Activated T-cell treated with anti-CD3 and anti-CD28 coated beads, Interleukin-2, amount 50 U/mL, for 1 hour (primary cell): ENCODE measurements around the gene XKR8.

ENCODE experiments used
- DNase-seq: peaks from one replicate; pipeline ENCODE4 v3.0.0-alpha.2; 2020

Gene XKR8, protein sequence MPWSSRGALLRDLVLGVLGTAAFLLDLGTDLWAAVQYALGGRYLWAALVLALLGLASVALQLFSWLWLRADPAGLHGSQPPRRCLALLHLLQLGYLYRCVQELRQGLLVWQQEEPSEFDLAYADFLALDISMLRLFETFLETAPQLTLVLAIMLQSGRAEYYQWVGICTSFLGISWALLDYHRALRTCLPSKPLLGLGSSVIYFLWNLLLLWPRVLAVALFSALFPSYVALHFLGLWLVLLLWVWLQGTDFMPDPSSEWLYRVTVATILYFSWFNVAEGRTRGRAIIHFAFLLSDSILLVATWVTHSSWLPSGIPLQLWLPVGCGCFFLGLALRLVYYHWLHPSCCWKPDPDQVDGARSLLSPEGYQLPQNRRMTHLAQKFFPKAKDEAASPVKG

DNA sequence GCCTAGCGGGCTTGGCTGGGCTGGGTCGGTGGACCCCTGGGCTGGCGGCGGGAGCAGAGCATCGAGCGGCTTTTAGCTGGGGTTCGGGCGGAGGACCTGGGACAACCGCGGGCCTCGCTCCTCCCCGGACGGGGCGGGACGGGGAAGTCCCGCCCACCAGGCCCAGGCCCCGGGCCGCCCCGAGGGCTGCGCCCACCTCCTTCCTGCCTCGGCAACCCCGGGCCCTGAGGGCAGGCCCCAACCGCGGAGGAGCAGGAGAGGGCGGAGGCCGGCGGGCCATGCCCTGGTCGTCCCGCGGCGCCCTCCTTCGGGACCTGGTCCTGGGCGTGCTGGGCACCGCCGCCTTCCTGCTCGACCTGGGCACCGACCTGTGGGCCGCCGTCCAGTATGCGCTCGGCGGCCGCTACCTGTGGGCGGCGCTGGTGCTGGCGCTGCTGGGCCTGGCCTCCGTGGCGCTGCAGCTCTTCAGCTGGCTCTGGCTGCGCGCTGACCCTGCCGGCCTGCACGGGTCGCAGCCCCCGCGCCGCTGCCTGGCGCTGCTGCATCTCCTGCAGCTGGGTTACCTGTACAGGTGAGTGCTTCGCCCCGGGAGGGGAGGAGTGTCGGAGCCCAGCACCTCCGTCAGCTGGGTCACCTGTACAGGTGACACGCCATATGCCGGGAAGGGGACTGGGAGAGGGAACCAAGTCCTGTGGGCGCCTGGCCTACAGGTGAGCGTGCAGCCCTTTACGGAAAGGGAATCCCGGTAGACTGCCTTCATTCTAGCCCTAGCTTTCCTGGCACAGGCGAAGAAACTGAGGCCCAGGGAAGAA lies at the start of gene XKR8:
TSS of gene XKR8 (plus strand) at position 182 of the 812 bp plus-strand sequence. CDS start at position 279, 97 bp downstream.
- peak; percentile 89 for DNase-seq

DNA sequence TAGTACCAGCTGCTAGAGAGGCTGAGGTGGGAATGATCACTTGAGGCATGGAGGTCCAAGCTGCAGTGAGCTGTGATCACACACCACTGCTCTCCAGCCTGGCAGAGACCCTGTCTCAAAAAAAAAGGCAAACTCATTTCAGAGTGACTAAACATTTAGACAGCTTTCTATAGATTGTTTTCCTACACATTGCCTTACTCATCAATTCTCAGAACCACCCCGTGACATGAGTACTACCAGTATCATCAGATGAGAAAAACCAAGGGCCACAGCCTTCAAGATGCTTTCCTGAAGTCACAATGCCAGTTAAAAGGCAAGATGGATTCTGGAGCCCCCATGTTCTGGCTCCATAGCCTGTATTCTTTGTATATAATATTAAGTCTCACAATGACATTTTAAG lies 47.3 kb upstream of the XKR8 start:
- no peak for DNase-seq

DNA sequence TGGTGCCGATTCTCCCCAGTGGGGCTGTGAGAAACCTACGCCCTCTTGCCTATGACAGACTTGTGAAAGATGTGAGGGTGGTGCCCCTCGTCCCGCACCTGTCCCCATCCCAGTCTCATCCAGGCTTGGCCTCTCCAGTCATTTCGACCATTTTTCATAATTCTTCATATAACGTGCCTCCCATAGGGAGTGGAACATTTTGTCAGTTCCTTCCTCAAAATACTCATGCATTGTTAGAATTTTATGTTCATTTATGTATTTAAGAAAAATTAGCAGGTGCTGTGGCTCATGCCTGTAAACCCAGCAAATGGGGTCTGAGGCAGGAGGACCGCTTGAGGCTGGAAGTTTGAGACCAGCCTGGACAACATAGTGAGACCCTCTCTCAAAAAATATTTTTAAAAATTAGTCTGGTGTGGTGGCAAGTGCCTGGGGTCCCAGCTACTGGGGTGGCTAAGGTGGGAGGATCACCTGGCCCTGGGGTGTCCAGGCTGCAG lies 44.6 kb upstream of the XKR8 start:
- no peak for DNase-seq

DNA sequence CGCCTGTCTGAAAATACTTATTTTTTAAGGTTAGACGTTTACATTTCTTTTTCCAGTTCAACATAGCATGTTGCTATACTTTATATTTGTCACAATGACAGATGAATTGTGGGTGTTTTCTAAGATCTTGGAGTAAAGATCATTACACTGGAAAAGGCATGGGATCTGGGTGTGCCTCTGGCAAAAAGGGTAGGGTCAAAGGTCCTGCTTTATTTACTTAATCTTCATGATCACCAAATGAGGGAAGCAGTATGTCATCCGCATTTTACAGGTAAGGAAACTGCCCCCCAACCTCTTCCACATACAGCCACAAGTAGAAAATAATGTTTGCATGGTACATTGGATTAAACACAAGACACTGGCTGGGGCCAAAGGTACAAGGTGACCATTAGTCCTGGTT lies 37.5 kb upstream of the XKR8 start:
- no peak for DNase-seq

DNA sequence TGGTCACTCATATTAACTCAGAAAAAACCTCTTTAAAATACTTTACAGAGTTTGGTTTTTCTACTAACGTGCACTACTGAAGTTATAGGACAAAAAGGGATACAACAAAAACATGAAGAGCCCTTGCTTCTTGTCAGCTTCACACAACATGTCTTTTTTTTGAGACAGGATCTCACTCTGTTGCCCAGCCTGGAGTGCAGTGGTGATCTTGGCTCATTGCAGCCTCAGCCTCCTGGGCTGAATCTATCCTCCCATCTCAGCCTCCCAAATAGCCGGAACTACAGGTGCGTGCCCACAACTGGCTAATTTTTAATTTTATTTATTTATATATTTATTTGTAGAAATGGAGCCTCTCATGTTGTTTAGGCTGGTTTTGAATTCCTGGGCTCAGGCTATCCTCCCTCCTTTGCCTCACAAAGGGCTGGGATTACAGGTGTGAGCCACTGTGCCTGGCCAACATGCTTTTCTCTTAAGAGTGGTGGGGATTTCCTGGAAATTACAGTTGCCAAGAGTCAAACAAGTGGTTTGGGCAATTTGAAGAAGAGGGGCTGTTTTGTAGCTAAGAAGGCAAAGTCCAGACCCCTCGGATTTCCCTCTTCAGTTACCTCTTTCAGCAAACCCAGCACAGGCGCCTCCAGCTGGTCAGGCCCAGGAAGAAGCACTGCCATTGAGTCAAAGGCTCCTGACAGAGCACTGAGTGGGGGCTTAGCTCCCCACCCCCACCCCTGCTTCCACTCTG lies 31.4 kb upstream of the XKR8 start:
- DNase-seq: no peak

DNA sequence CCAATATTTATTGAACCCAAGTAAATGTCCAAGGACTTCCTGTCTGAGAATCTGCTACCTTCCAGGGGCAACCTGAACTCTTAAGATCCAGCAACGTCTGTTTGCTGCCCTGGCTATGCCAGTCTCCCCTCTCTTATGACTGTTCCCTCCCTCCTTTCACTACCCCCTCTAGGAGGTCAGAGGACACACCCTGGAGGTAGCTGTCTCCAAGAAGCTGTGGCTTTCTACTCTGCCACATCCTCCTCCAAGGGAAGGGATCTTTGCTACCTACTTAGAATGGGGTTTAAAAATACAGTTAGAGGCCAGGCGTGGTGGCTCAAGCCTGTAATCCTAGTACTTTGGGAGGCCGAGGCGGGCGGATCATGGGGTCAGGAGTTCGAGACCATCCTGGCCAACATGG lies 28.6 kb upstream of the XKR8 start:
- DNase-seq: no peak

DNA sequence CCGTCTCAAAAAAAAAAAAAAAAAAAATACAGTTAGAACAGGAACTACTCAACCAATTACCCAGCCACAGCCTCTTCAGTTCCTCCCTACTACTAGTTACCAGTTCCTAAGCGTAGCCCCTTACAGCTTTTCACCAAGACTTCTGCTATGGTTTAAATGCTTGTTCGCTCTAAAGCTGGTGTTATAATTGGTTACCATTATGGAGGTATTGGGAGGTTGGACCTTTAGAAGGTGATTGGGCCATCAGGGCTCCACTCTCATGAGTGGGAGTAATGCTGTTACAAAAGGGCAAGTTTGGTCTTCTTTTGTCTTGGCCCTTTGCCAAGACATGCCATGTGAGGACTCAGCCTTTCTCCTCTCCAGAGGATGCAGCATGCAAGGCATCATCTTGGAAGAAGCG lies 28.0 kb upstream of the XKR8 start:
- no peak for DNase-seq

DNA sequence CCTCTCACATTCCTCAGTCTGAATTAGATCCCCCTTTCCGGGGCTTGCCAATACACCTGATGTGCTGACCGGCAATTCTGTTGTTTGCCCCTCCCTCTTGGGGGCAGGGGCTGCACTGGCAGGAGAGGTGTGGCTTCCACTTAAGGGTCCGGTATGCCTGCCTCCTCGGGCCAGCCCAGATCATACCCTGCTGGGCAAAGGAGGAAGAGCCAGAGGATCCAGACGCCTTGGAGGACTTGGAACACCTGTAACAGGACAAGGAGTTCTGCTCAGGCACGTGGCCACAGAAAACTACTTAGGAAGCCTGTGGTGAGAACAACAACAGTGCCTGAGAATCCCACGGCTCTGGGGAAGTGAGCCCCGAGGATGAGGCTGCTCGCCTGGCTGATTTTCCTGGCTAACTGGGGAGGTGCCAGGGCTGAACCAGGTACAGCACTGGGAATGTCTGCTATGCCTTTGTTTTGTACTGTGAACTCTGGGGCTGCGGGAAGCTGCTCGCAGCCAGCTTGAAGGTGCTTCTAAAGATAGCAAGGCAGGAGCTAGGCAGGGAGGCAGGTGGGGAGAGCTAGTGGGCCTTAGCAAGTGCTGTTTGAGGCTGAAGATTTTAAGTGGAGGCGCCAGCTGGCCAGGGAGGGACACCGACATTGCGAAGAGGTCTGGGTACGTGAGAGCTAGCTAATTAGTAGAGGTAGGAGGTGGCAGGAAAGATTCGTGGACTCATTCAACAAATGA lies 24.8 kb upstream of the XKR8 start, which contains the start of gene SMPDL3B:
TSS of gene SMPDL3B (plus strand) at position 183 of the 732 bp plus-strand sequence. CDS start at position 367, 184 bp downstream.
- no peak for DNase-seq

DNA sequence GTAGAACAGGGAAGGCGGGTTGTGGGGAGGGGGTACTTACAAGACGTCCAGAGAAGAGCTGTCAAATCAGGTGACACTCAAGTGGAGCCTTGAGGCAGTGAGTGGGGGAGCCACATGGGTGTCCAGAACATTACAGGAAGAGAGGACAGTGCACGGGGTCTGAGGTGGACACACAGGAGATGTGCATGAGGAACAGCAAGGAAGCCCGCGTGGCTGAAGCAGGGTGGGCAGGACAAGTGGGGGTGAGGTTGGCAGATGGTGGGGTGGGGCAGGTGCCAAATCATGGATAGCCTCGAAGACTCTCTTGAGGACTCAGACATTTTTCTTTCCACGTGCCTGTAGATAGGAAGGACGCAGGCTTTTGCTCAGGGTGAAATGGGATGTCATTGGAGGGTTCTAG lies 24.1 kb upstream of the XKR8 start:
- DNase-seq: no peak

DNA sequence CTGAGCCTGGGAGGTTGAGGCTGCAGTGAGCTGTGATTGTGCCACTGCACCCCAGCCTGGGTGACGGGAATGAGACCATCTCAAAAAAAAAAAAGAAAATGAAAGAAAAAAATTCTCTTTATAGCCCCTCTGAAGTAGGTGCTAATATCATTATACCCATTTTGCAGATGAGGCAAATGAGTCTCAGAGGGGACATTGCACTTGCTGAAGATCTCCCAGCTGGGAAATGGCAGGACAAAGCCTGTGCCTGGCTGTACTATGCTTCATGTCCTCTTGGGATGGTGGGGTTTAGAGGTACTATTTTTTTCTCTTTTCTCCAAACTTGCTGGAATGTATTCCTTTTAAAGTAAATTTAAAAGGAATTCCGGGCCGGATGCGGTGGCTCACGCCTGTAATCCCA lies 23.4 kb upstream of the XKR8 start:
- DNase-seq: no peak

DNA sequence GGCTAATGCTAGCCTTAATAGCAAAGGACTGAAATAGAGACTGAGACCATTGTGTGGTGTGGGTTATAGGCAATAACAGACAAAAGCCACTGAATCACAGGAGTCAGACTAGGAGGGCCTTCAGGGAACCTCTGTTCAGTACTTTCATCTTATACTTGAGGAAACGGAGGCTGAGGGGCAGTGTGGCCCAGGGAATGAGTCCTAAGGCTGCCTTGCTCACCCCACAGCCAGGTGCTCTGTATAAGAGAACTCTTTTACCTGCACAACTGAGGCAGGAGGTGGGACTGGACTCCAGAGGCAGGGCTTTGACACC lies 22.3 kb upstream of the XKR8 start:
- no peak for DNase-seq

DNA sequence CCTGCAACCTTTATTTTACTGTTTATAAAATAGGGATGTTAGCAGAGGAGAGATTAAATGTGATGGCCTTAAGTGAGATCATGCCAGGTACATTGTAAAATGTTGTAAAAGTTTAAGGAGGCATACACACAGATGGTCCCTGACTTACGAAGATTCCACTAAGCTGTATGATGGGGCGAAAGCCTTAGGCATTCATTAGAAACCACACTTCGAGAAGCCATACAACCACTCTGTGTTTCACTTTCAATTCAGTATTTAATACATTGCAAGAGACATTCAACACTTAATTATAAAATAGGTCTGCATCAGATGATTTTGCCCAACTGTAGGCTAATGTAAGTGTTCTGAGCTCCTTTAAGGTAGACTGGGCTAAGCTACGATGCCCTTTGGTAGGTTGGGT lies 21.3 kb upstream of the XKR8 start:
- no peak for DNase-seq

DNA sequence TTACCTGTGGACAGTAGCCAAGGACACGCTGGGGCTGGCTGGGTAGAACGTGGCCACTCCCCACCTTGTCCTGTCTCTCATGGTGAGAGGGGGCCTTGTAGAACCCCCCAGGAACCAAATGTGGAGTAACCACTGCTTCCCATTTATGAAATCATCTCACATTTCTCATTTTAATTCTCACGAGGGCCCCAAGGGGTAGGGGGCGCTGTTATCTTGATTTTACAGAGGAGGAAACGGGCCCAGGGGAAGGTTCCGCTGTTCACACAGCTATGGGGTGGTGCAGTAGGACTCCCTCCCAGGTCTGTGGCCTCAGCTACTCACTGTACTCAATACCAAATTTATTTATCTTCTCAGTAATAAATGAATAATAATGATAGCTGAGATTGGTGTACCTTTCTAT lies 19.5 kb upstream of the XKR8 start:
- DNase-seq: peak; percentile 69

DNA sequence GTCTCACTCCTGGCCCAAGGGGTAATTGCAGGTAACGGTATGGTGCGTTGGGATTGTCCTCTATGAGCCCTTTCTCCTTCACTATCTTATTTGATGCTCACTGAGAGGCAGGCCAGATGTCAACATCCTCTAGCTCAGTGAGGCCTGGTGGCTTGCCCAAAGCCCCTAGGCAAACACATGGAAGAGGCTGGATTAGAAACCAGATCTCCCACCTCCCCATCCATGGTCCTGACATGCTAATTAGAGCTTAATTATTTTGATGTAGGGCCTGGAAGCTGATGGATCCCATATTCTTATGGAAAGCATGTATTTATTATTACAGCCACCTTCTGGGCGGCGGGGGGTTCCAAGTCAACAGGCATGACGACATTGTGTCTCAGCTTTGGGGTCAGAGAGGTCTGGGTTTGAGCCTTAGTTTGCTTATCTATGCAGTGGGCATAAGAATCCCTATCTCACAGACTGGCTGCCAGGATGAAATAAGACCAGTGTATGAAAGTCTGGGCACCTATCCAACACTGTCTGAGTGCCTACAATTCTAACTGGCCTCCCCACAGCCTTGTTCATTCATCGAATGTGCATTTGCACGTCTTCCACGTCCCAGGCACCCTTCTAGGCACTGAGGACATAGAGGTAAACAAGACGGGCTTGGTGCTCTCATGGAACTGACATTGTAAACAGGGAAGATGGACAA lies 18.8 kb upstream of the XKR8 start:
- no peak for DNase-seq

DNA sequence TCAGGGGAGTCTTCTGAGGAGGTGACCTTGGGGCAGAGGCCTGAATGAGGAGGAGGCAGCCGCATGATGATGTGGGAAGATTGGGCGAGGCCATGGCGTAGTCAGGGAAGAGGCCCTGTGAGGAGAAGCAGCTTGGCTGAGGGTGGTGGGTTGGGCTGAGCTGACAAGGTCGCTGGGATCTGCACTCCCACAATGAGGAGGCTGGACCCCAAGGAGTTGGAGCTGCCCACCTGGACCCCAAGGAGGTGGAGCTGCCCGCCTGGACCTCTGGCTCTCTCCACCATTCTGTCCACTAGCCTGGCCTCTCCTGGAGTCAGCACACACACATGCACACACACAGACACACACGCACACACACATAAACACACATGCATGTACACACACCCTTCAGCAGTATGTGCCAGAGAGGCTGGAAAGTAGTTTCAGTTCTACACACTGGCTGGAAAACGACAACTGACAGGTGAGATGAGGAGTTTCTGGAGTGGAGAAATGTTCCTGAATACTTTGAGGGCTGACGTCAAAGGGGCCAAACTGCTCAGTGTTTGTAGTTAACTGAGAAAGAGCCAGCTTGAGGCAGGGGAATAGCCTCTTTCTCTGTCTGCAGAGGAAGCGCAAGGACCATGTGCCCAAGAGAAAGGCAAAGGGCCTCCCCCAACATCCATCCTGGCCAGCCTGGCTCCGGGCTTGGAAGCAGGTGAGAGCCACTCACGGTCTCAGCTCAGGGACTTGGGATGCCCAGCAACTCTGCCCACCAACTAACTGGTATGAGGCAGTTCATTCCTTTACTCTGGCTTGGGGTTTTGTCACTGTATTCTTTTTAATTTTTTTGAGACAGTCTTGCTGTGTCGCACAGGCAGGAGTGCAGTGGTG lies 17.9 kb upstream of the XKR8 start:
- no peak for DNase-seq

DNA sequence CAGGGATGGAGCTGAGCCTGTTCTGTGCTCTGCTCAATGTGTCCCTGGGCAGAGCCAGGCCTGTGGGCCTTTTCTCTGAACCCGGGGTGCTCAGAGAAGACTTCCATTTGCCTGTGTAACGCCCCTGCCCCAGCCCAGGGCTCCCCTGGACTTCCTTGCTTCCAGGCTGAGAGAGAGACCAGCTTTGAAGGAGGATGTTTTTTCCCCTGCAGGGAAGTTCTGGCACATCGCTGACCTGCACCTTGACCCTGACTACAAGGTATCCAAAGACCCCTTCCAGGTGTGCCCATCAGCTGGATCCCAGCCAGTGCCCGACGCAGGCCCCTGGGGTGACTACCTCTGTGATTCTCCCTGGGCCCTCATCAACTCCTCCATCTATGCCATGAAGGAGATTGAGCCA lies 14.8 kb upstream of the XKR8 start:
- no peak for DNase-seq

DNA sequence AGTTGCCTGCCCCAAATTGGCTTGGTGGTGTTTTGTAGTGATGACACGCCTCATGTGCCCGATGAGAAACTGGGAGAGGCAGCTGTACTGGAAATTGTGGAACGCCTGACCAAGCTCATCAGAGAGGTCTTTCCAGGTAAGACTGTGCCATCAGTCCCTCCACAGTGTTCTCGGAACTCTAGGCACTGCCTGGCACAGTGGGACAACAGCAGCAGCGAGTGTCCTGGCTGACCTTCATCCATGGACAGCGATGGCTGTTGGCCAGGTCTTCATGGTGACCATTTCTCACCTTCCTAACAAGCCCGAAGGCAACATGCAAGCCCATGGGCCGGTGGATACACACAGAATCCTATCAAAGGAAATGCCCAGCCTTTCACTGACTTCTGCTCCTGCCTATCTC lies 10.7 kb upstream of the XKR8 start:
- no peak for DNase-seq

DNA sequence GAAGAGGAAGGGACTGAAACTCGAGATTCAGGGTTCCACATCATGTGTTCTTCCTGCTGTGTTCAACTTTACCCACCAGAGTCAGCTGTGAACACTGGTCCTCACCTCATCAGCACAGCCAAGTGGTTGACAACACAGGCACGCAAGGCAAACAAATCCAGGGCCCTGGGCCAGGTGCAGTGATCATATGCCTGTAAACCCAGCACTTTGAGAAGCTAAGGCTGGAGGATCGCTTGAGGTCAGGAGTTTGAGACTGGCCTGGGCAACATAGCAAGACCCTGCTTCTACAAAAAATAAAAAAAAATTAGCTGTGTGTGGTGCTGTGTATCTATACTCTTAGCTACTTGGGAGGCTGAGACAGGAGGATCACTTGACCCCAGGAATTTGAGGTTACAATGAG lies 8.4 kb upstream of the XKR8 start:
- no peak for DNase-seq

DNA sequence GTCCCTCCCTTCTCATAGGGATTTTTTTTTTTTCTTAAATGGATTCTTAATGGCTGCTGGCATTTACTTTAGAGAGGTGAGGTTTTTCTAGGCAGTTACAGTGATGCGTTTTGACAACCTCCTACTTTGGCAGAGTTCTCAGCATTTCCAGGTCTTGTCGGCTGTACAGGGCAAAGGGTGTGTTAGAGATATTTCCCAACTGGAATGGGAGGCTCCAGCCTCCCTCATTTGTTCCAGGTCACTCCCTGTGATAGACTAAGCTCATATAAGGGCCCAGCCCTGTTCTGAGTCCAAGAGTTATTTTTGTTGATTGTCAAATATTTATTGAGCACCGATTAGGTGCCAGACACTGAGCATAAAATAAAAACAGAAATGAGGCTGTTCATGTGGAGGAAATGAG lies 7.6 kb upstream of the XKR8 start:
- no peak for DNase-seq

DNA sequence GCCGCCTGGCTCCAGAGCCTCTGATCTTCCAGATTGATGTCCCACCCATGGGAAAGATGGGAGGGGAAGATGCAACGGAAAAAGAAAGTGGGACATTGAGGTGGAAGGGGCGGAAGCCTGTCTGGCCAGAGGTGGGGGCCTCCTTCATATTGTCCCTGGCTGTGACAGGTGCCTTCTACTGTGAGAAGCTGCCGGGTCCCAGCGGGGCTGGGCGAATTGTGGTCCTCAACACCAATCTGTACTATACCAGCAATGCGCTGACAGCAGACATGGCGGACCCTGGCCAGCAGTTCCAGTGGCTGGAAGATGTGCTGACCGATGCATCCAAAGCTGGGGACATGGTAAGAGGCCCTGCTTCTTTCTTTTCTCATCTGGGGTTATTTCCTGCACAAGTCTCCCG lies 5.6 kb upstream of the XKR8 start:
- DNase-seq: no peak

DNA sequence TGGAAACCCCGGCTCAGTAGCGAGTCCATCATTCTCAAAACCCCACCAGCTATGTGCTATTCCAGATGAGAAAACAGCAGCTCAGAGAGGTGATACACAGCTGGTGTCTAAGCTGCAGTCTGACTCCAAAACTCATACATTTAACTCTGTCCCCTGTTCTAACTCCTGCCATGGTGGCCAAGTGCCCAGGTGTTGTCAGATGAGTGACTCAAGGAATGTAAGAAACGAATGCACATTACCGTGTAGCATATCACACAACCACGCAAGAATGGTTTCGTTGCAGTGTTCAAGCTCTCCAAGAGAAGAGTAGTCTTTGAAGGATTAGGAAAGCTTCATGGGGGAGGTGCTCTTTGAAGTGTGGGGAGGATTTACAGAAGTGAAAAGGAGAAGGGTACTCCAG lies 4.7 kb upstream of the XKR8 start:
- DNase-seq: no peak
